Measurements from ENCODE around the gene FBXW11. TPM values are rescaled to one million over a fixed set of nuclear protein-coding genes. Genes with fewer than 3 reads are reported as not detected.
"Not testable (repeated sequence)": the region's sequence is repeated elsewhere in the genome, so short reads cannot be mapped to it uniquely, and the experiment has no call there.

FBXW11 gene
- polyA plus RNA-seq, 4 donors = 51.3 to 66.4 (median 65.4) TPM

DNA sequence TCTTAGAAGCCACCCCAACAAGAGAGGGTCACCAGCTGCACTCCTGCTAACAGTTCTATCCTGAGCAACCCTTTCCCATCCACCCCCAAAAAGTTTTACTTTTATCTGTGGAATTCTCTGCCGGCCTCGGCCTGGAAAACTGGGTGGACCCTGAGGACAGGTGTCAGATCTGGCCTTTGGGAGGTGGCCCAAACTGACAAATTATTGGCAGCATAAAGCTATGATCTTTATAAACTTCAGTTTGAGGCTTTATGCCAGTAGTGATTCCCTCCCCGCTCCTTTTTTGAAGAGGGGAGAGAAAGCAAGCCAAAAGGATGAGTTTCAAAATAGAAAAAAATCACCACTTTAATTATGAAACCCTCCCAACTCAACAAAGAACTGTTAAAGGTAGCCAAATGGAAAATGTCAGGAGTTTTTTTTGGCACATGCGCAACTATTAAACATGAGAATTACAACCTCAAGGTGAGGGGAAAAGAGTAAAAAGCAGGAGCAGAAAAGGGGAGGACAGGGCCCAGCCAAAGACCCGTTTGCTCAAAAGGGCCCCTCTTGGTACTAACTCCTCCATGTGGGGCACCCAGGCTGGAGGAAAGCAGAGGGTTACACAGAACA is 49.4 kb downstream of the FBXW11 start:
- DNase-seq (ENCODE audit: low read depth in 4 of 4, low spot score in 3 of 4) = no peak

DNA sequence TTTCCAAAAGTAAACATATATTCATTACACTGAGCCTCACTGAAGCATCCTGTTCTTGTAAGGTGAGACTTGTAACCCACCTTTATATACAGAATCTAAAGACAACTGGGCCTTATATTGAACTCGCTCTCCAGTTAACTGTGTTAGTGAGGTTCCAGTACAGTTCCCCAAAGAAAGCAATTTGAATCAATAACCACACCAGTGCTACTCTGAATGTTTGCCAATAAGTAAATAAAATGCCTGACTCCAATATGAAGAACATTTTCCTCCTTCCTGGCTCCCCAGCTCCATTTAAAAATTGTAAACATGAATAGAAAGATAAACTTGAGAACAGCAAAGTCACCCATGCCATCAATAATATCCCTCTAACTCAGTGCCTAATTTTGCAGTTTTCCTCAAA is 50.1 kb downstream of the FBXW11 start:
- DNase-seq (ENCODE audit: low read depth in 4 of 4, low spot score in 3 of 4) = no peak

DNA sequence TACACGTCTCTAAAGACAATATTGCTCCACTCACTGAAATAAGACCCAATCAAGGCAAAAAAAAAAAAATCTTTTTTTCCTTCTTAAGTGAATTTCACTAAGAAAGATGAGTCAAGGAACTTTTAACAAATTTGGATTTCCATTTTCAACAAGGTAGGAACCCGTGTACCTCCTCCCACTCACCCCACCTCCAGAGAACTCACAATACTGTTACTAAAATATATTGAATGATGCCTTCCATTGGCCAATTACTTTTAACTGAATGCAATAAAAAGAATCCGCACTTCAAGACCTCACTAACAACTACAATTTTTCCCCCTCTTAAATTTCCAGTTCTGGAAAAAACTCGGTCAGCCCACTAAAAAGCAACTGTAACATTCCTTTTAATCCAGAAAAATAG is 50.7 kb downstream of the FBXW11 start:
- no peak for DNase-seq (ENCODE audit: low read depth in 4 of 4, low spot score in 3 of 4)

DNA sequence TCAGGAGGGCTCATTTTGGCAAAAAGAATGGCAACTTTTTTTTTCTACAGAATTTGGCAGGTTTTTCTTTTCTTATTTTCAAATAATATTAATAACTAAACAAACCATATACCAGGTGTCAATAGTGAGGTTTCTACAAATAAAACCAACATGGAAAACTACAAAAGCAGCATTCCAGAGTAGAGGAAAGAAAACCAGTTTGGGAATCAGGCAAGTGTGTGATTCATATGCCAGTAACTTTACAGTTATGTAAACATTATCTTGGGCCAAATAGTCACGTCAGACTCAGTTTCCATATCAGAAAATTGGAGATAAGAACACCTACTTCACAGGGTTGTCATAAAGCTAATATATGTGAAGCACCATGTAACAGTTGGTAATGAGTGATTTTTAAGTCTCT is 51.7 kb downstream of the FBXW11 start:
- no peak for DNase-seq (ENCODE audit: low read depth in 4 of 4, low spot score in 3 of 4)

GRCh38 chr5:171953860-171954701 is 52.4 kb downstream of the FBXW11 start:
- DNase-seq (ENCODE audit: low read depth in 4 of 4, low spot score in 3 of 4) = no peak

DNA sequence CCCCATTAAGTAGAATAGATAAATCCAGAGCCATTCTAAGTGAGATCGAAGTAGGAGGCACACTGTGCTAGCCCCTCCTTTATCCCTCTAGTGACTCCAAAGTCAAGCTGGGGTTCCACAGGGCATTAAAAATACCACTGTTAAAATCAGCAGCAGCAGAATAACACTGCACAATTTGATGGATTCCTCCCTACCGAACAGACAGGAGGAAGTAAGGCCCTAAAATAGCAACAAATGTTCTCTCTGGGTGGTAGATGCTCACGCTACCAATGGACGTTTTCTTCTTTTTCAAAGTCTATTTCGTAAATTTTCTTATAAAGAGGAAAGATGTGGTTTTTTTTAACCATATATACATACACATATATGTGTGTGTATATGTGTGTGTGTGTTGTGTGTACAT is 54.4 kb downstream of the FBXW11 start:
- DNase-seq (ENCODE audit: low read depth in 4 of 4, low spot score in 3 of 4) = no peak

DNA sequence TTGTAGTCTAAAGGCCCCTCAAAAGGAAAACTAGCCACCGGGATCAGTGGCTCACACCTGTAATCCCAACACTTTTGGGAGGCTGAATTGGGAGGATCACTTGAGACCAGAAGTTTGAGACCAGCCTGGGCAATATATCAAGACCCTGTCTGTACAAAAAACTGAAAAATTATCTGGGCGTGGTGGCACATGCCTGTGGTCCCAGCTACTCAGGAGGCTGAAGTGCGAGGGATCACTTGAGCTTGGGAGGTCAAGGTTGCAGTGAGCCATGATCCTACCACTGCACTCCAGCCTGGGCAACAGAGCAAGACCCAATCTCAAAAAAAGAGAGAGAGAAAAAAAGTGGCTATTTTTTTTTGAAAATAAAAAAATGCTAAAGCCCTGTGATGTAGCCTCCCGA is 55.2 kb downstream of the FBXW11 start:
- DNase-seq (ENCODE audit: low read depth in 4 of 4, low spot score in 3 of 4) = no peak

GRCh38 chr5:171946000-171946781 is 60.2 kb downstream of the FBXW11 start:
- no peak for DNase-seq (ENCODE audit: low read depth in 4 of 4, low spot score in 3 of 4)

DNA sequence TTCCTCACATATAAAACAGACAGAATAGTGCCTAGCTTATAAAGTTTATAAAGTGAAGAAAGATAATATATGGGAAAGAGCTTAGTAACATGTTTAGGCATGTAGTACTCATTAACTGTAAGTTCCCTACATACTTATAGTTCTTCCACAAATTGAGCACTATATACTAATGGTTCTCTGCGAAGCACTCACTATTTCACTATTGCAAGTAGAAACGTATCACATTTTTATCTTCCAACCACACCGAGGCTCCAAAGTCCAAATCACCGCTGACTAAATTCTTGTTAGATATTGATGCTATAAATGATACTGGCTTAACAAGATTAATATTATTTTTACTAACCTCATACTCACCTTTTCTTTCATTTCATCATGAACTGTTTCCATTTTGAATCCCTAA is 61.0 kb downstream of the FBXW11 start:
- DNase-seq (ENCODE audit: low read depth in 4 of 4, low spot score in 3 of 4) = no peak

- DNase-seq (ENCODE audit: low read depth in 4 of 4, low spot score in 3 of 4) = no peak
These were observed 61.4 kb downstream of the FBXW11 start for GRCh38 chr5:171945066-171945465.

DNA sequence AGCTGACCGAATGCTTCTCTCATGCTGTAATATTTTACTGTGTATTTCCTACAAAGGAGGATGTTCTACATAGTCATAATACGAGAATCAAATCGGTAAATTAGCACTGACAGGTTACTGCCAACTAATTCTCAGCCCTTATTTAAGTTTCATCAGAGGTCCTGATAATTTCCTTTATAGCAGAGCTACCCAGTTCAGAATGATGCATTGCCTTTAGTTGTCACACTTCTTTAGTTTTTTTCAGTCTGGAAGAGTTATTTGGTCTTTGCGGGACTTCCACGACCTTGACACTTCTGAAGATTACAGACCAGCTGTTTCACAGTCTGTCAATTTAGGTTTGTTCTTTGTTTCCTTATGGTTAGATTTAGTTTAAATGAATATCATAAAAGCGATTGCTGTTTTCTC is 64.3 kb downstream of the FBXW11 start:
- not testable (repeated sequence) for DNase-seq (ENCODE audit: low read depth in 4 of 4, low spot score in 3 of 4)

DNA sequence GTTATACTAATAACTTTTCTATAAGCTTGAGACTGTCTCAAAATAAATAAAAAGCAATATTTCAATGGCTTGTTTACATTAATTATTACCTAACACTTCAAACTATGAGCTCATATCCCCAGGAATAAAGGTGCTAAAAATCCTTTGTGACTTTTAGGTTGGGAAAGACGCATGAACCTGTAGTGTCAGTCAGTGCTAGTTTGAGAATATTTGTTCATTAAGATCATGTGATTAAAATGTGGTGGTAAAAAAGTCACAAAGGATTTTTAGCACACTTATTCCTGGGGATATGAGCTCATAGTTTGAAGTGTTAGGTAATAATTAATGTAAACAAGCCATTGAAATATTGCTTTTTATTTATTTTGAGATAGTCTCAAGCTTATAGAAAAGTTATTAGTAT is 64.8 kb downstream of the FBXW11 start:
- not testable (repeated sequence) for DNase-seq (ENCODE audit: low read depth in 4 of 4, low spot score in 3 of 4)

- not testable (repeated sequence) for DNase-seq (ENCODE audit: low read depth in 4 of 4, low spot score in 3 of 4)
These were observed 65.2 kb downstream of the FBXW11 start for GRCh38 chr5:171941275-171941674.

GRCh38 chr5:171939951-171940350 is 66.5 kb downstream of the FBXW11 start:
- DNase-seq (ENCODE audit: low read depth in 4 of 4, low spot score in 3 of 4) = no peak

DNA sequence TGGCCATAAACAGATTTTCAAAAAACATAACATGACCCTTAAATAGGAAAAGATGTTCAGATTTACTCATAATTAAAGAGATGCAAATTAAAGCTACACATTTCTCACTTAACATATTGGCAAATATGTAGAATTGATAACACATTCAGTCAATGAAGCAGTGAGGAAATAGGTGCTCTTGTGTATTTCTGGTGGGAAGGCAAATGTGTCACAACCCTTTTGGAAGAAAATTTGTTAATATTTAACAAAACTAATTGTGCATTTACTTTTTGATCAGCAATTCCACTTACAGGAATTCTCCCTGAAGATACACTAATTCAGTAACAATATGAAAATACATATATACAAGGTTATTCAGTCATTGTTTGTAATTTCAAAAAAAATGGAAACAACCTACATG is 68.1 kb downstream of the FBXW11 start:
- DNase-seq (ENCODE audit: low read depth in 4 of 4, low spot score in 3 of 4) = no peak

DNA sequence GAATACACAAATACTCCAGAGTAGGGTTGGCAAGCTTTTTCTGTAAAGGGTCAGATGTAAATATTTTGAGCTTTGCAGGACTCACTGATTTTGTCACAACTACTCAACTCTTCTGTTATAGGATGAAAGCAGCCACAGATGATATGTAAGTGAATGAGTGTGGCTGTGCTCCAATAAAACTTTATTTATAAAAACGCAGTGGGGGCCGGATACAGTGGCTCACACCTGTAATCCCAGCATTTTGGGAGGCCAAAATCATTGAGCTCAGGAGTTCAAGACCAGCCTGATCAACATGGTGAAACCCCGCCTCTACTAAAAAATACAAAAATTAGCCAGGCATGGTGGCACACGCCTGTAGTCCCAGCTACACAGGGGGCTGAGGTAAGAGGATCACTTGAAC is 69.1 kb downstream of the FBXW11 start:
- no peak for DNase-seq (ENCODE audit: low read depth in 4 of 4, low spot score in 3 of 4)

DNA sequence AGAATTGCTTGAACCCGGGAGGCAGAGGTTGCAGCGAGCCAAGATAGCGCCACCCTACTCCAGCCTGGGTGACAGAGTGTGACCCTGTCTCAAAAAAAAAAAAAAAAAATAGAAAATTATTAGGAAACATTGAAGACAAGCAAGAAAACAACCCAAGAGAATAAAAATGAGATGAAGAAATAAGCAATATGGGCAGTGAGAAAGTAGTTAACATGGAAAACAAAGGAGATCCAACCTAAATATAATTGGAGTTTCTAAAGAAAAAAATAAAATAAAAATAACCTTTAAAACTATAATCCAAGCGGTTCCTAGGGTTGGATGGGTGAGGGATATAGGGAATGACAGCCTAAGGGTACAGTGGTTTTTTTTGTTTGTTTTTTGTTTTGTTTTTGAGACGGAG is 71.9 kb downstream of the FBXW11 start:
- no peak for DNase-seq (ENCODE audit: low read depth in 4 of 4, low spot score in 3 of 4)

GRCh38 chr5:171931163-171931562 is 75.3 kb downstream of the FBXW11 start:
- no peak for DNase-seq (ENCODE audit: low read depth in 4 of 4, low spot score in 3 of 4)

GRCh38 chr5:171927345-171927941 is 79.0 kb downstream of the FBXW11 start:
- no peak for DNase-seq (ENCODE audit: low read depth in 4 of 4, low spot score in 3 of 4)

- no peak for DNase-seq (ENCODE audit: low read depth in 4 of 4, low spot score in 3 of 4)
These were observed 80.1 kb downstream of the FBXW11 start for GRCh38 chr5:171926311-171926710.

- no peak for DNase-seq (ENCODE audit: low read depth in 4 of 4, low spot score in 3 of 4)
These were observed 81.8 kb downstream of the FBXW11 start for GRCh38 chr5:171924493-171925122.

Data from right renal pelvis (tissue), 4 donors.